Calu3 (cell line): ENCODE data around the gene BTN2A1. TPM values are rescaled to one million over a fixed set of nuclear protein-coding genes. Genes with fewer than 3 reads are reported as not detected.

Experiments used
- BruUV-seq: library from RNA; stranded (reverse); fragments of 400-500 nt; replicated peaks from 2 replicates; lab custom pipeline; 2021; lab: Mats Ljungman, UMichigan
- CTCF ChIA-PET: fragments of 300-600 bp; sonication (Branson Sonifier 250); formaldehyde crosslinking; loops from one replicate; lab custom pipeline; 2022; ENCODE audit warnings: antibody characterized with exemption; lab: Charles Lee
- DNase-seq: peaks from one replicate; pipeline ENCODE4 v3.0.0; 2022
- H3K27ac Mint-ChIP-seq: one replicate; pipeline ENCODE4 v1.8.0; 2022; ENCODE audit warnings: mixed read lengths; ENCODE audit not compliant: unreplicated experiment
- H3K27me3 Mint-ChIP-seq: one replicate; pipeline ENCODE4 v1.8.0; 2022; ENCODE audit warnings: mixed read lengths; ENCODE audit not compliant: unreplicated experiment
- H3K36me3 Mint-ChIP-seq: one replicate; pipeline ENCODE4 v1.8.0; 2022; ENCODE audit warnings: mild to moderate bottlenecking, moderate library complexity, mixed read lengths; ENCODE audit not compliant: insufficient read depth, unreplicated experiment
- H3K4me1 Mint-ChIP-seq: one replicate; pipeline ENCODE4 v1.8.0; 2022; ENCODE audit warnings: mild to moderate bottlenecking, low read depth, mixed read lengths; ENCODE audit not compliant: unreplicated experiment
- H3K4me3 Mint-ChIP-seq: one replicate; pipeline ENCODE4 v1.8.0; 2022; ENCODE audit warnings: mild to moderate bottlenecking, low read depth, moderate library complexity, mixed read lengths; ENCODE audit not compliant: unreplicated experiment
- H3K9me3 Mint-ChIP-seq: one replicate; pipeline ENCODE4 v1.8.0; 2022; ENCODE audit warnings: low read depth, mixed read lengths; ENCODE audit not compliant: unreplicated experiment
- CTCF ChIP-seq: fragments of 200-600 bp; IDR thresholded peaks from one replicate; pipeline ENCODE4 v1.8.0; 2022; ENCODE audit warnings: antibody characterized with exemption; ENCODE audit not compliant: unreplicated experiment
- intact Hi-C: fragments of 100-400 bp; cut with micrococcal nuclease; formaldehyde crosslinking; loops from one replicate; pipeline ENCODE4 v1.10.0; 2022; ENCODE audit not compliant: unreplicated experiment
- total RNA-seq: library from RNA; stranded (reverse); gene quantifications from 2 replicates; pipeline ENCODE4 v1.2.3, GENCODE V29; 2022

Gene BTN2A1
- total RNA-seq, 1 experiment from 2014 or later: 32.5 TPM

- BruUV-seq: no TSS peak
- Mint-ChIP-seq H3K36me3 (no peaks in the 10 kb centered on the region), H3K27ac (no peak overlapping the region), H3K4me1 (no peaks in the 10 kb centered on the region), H3K9me3 (peaks cover 3% of the 10 kb centered on the region), H3K27me3 (no peaks in the 10 kb centered on the region), H3K4me3 (no peak overlapping the region)
- no peak for DNase-seq
- CTCF ChIA-PET: no interaction called here
- no peak for TF ChIP-seq CTCF
- intact Hi-C loops: no loop called here
These were observed 44.8 kb upstream of the BTN2A1 start for GRCh38 chr6:26412954-26413353.

GRCh38 chr6:26414281-26414680, 43.5 kb upstream of the BTN2A1 start:
- H3K36me3 Mint-ChIP-seq: no peaks in the 10 kb centered on the region
- H3K4me1 Mint-ChIP-seq: no peaks in the 10 kb centered on the region
- TF ChIP-seq CTCF: no peak
- no peak overlapping the region for H3K27ac Mint-ChIP-seq
- no TSS peak for BruUV-seq
- CTCF ChIA-PET: no interaction called here
- intact Hi-C loops: no loop called here
- H3K27me3 Mint-ChIP-seq: no peaks in the 10 kb centered on the region
- H3K9me3 Mint-ChIP-seq: peaks cover 3% of the 10 kb centered on the region
- no peak for DNase-seq
- no peak overlapping the region for H3K4me3 Mint-ChIP-seq

DNA sequence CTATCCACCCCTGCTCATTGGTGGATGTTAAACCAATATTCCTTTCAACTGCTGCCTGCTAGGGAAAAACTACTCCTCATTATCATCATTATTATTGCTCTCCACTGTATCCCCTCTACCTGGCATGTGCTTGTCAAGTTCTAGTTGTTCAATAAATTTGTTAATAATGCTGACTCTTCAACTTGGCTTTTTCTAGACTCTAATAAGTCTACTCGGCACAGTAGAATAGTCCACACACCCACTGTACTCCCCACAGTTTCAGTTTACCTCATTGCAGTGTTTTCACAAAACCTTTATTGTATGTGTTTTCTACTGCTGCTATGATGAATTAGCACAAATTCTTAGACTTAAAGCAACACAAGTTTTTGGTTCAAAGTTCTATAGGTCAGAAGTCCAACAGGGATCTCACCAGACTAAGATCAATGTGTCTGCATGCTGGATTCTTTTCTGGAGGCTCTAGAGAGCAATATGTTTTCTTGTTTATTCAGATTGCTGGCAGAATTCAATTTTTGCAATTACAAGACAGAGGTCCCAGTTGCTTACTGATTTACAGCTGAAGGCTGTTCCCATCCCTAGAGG, 42.6 kb upstream of the BTN2A1 start:
- TF ChIP-seq CTCF: no peak
- no TSS peak for BruUV-seq
- CTCF ChIA-PET: no interaction called here

GRCh38 chr6:26415791-26416190, 42.0 kb upstream of the BTN2A1 start:
- H3K4me1 Mint-ChIP-seq: no peaks in the 10 kb centered on the region
- no peak overlapping the region for H3K4me3 Mint-ChIP-seq
- peaks cover 3% of the 10 kb centered on the region for H3K9me3 Mint-ChIP-seq
- H3K27me3 Mint-ChIP-seq: no peaks in the 10 kb centered on the region
- H3K27ac Mint-ChIP-seq: no peak overlapping the region
- CTCF ChIA-PET: no interaction called here
- intact Hi-C loops: no loop called here
- H3K36me3 Mint-ChIP-seq: no peaks in the 10 kb centered on the region
- no peak for DNase-seq
- TF ChIP-seq CTCF: no peak
- BruUV-seq: no TSS peak

More for the DNA sequence above, 42.6 kb upstream of the BTN2A1 start:
- no peaks in the 10 kb centered on the region for H3K36me3 Mint-ChIP-seq
- intact Hi-C loops: no loop called here
- H3K27ac Mint-ChIP-seq: no peak overlapping the region
- no peaks in the 10 kb centered on the region for H3K4me1 Mint-ChIP-seq
- no peaks in the 10 kb centered on the region for H3K27me3 Mint-ChIP-seq
- no peak for DNase-seq
- H3K9me3 Mint-ChIP-seq: peaks cover 3% of the 10 kb centered on the region
- H3K4me3 Mint-ChIP-seq: no peak overlapping the region
